Measurements from ENCODE around the gene COX20.

DNA sequence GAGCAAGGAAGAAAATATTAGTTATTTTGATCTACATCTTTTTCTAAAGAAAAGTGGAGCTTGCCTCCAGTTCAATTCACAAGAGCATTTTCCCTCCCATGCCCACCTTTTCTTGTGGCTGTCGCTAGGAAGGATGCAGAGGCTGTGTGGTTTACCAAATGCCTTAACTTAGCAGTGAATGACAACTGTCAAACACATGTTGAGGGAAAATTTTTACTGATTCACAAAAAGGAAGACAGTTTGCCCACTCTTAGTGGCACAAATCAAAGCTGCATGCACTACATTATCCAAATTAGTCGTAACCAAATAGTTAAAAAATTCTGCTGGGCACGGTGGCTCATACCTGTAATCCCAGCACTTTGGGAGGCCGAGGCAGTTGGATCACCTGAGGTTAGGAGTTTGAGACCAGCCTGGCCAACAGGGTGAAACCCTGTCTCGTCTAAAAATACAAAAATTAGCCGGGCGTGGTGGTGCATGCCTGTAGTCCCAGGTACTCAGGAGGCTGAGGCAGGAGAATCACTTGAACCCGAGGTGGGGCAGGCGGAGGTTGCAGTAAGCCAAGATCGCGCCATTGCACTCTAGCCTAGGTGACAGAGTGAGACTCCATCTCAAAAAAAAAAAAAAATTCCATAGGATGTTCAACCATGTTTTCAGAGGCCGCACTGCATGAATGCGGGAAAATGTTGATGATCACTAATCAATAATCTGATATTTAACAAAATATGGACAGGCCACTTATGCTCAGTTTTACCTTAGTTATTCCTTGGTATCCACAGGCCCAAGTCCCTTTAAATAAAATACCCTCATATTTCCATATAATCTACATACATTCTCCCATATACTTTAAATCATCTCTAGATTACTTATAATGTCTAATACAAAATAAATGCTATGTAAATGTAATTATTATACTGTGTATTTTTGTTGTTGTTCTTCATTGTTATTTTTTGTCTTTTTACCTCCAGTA, 9.0 kb downstream of the COX20 start:
- TF ChIP-seq, protein P1, sequence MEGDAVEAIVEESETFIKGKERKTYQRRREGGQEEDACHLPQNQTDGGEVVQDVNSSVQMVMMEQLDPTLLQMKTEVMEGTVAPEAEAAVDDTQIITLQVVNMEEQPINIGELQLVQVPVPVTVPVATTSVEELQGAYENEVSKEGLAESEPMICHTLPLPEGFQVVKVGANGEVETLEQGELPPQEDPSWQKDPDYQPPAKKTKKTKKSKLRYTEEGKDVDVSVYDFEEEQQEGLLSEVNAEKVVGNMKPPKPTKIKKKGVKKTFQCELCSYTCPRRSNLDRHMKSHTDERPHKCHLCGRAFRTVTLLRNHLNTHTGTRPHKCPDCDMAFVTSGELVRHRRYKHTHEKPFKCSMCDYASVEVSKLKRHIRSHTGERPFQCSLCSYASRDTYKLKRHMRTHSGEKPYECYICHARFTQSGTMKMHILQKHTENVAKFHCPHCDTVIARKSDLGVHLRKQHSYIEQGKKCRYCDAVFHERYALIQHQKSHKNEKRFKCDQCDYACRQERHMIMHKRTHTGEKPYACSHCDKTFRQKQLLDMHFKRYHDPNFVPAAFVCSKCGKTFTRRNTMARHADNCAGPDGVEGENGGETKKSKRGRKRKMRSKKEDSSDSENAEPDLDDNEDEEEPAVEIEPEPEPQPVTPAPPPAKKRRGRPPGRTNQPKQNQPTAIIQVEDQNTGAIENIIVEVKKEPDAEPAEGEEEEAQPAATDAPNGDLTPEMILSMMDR (IDR thresholded peaks at IDR 0.05), result no peak
- no peak for TF ChIP-seq POLR2A (IDR thresholded peaks at IDR 0.05)

Data from uterus (tissue), 2 donors.